Colon (tissue), 2 donors: ENCODE data around the gene YEATS4.

Experiments used
- FAIRE-seq: peaks from 2 replicates; lab custom pipeline; 2012; peaks lifted over from hg19 to GRCh38; lab: Jason Lieb, UNC
- donor health status: control.
- donor health status: control.

YEATS4 gene

GRCh38 chr12:69342421-69342820 lies 17.1 kb upstream of the YEATS4 start:
- FAIRE-seq: no peak

GRCh38 chr12:69343357-69343756 lies 16.2 kb upstream of the YEATS4 start:
- FAIRE-seq: no peak

DNA sequence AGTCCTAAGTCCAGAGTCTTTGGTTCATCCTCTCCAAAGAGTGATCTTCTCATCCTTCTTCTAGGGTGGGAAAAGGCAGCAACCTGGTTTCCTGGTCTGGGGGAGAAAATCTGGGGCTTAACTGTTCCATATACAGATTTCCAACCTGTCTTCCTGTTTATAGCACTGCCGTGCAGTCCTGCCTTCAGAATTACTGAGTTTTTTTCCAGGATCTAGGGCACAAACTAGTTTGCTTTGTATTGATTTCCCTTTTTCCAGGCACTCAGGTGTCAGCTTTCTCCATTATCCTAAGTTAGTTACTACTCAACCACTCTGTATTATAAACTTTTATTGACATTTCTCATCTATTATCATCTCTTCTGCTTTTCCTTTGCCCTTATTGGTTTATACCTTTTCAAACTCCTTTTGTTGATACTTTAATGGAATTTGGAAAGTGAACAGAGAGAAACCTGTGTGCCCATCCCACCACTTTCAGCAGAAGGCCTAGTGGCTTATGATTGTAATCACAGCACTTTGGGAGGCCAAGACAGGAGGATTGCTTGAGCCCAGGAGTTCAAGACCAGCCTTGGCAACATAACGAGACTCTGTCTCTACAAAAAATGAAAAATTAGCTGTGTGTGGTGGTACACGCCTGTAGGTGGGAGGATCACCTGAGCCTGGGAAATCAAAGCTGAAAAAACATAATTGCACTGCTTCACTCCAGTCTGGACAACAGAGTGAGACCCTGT lies 15.5 kb upstream of the YEATS4 start:
- no peak for FAIRE-seq

DNA sequence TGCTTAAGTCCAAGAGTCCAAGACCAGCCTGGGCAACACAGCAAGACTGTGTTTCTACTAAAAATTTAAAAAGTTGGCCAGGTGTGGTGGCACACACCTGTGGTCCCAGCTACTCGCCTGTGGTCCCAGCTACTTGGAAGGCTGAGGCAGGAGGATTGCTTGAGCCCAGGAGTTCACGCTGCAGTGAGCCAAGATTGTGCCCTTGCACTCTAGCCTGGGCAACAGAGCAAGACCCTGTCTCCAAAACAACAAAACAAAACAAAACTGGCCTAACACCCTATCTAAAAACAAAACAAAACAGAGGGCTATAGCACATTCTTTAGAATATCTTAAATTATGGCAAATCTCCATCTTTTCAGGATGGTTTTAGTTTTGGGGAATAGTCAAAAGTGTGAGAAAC lies 14.5 kb upstream of the YEATS4 start:
- FAIRE-seq: no peak

DNA sequence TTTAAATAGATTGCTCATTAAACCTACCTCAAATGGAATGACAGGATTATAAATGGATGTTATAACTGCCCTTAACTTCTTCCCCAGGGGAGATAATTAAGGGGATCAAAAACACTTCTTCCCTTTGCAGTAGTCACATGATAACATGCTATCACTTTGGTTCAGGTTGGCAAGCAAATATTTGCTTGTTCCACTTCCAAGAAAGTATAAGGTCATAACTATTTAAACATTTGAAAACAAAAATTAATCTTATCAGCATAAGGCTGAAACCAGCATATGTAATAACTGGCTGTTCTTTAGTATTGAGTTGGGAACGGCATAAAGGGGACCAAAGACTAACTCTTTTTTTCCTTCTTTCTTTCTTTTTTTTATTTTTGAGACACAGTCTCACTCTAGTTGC lies 13.8 kb upstream of the YEATS4 start:
- no peak for FAIRE-seq

GRCh38 chr12:69348162-69348938 lies 11.2 kb upstream of the YEATS4 start, which contains the start of gene LYZ:
LYZ (plus strand) TSS chr12:69348381; CDS start chr12:69348409, 28 bp downstream.
- no peak for FAIRE-seq

- FAIRE-seq: no peak
These were observed 9.4 kb upstream of the YEATS4 start for GRCh38 chr12:69350002-69350626.

GRCh38 chr12:69350777-69351176 lies 8.8 kb upstream of the YEATS4 start:
- no peak for FAIRE-seq

GRCh38 chr12:69351462-69352236 lies 7.9 kb upstream of the YEATS4 start:
- FAIRE-seq: no peak

GRCh38 chr12:69352904-69353303 lies 6.6 kb upstream of the YEATS4 start:
- FAIRE-seq: no peak

DNA sequence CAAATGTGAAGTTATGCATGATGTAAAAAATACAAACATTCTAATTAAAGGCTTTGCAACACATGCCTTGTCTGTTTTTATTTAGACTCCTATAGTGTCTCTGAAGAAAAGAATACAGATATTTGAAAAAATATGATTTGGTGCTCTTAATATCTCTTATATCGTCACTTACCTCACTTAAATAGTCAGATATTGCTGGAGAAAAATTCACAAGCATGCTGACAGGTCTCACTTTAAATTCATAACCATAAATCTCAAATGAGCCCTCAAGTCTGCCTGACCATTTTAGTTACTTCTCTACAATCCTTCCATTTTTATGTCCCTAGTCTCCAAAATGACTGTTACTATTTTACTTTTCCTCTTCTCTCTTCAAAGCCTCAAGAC lies 5.4 kb upstream of the YEATS4 start:
- no peak for FAIRE-seq

- no peak for FAIRE-seq
These were observed 4.9 kb upstream of the YEATS4 start for GRCh38 chr12:69354556-69355187.

DNA sequence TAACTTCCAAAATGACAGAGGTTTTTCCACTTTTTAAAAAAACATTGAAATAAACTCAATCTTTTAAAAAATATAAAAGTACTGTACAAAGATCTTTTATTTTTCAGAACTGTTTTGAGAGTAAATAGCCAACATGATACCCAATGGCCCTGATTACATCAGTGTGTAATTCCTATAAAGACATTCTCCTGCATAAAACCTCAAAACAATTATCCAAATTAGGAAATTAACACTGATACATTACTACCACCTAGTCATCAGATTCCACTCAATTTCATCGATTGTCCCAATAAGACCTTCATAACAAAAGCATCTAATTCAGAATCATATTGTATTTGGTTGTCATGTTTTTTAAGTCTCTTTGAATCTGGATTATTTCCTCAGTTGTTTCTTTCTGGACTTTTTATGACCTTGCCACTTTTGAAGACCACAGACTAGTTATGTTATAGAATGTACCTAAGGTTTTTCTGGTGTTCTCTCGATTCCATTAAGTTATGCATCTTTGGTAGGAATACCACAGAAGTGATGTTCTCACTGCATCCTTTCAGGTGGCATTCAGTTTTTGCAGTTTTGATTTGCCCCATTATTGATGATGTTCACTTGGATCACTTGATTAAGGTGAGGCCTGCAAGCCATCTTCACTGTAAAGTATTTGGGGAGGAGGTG lies 4.0 kb upstream of the YEATS4 start:
- no peak for FAIRE-seq

DNA sequence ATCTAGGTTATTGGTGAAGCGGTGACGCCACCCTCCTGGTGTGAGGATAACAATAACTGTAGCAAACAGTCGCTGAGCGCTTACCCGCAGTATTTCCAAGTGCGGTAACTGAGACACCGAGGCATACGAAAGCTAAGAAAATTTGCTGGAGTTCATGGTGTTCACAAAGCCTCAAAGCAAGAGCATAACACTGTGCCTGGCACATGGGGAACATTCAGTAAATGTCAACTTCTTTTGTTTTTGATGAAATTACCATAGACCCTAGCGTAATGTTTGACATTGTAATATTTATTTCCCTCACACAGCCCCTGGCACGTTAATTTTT lies 767 bp downstream of the YEATS4 start:
- FAIRE-seq: no peak

GRCh38 chr12:69366796-69367195 lies 7.3 kb downstream of the YEATS4 start:
- FAIRE-seq: no peak

GRCh38 chr12:69368171-69368570 lies 8.6 kb downstream of the YEATS4 start:
- no peak for FAIRE-seq

GRCh38 chr12:69383074-69383473 lies 23.5 kb downstream of the YEATS4 start:
- FAIRE-seq: no peak

DNA sequence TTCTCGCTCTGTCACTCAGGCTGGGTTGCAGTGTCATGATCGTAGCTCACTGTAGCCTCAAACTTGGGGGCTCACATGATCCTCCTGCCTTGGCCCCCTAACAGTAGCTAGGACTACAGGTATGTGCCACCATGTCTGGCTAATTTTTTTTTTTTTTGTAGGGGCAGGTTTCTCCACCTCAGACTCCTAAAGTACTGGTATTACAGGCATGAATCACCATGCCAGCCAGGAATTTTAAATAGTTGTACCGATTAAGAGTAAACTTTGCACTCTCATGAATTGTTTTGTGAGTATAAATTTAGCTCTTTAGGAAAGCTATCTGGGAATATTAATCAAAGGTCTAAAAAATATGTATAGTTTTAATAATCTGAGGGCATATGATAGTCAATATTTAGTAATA lies 25.5 kb downstream of the YEATS4 start:
- no peak for FAIRE-seq

DNA sequence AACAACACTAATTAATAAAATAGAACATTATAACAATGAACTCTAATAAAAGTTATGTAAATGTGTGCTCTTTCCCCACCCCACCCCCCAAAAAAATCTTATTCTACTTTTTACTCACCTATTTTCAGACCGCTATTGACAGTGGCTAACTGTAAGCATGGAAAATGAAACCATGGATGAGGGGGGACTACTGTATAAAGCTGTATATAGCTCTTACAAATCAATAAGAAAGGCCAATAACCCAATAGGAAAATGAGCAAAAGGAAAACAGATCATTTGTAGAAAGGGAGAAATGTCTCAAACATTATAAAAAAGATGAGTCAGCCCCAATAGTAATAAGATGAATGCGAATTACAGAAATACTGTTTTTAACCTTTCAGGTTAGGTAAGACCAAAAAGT lies 27.4 kb downstream of the YEATS4 start:
- FAIRE-seq: no peak

GRCh38 chr12:69388371-69388770 lies 28.8 kb downstream of the YEATS4 start:
- no peak for FAIRE-seq

DNA sequence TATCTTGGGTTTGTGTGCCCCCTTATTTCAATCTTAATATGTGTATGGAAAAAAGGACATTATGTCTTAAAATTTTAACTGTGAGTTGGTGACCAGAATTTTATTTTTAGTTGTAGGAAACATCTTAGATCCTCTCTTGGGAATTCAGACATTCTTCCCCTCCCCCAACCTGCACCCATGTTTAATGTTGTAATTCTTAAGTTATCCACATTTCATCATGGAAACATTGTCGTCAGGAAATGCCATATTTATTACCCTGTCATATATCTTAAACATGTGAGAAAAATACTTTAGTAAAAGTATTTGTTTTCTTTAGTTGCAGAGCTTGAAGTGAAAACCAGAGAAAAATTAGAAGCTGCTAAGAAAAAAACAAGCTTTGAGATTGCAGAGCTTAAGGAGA lies 30.3 kb downstream of the YEATS4 start:
- FAIRE-seq: no peak
